Neural cell (in vitro differentiated cells): ENCODE data around the gene TPPP. TPM values are rescaled to one million over a fixed set of nuclear protein-coding genes. Genes with fewer than 3 reads are reported as not detected.
"Not testable (repeated sequence)": the region's sequence is repeated elsewhere in the genome, so short reads cannot be mapped to it uniquely, and the experiment has no call there.

Experiments used
- H2AFZ ChIP-seq: fragments of 200-600, 300-800 bp; sonication (generic), shearing (Covaris generic); 2 replicates; pipeline ENCODE4 v1.6.0; 2014; ENCODE audit warnings: low read depth, mild to moderate bottlenecking, antibody characterized with exemption, low read length, moderate library complexity
- H3F3A ChIP-seq: fragments of 200-600 bp; shearing (Covaris generic); 2 replicates; pipeline ENCODE4 v1.6.1; 2016; ENCODE audit warnings: mild to moderate bottlenecking, moderate library complexity, mixed read lengths, antibody characterized with exemption, low read length; ENCODE audit not compliant: insufficient read depth, poor library complexity, severe bottlenecking
- H3K27ac ChIP-seq: fragments of 200-600, 300-800 bp; sonication (generic), shearing (Covaris generic); 2 replicates; pipeline ENCODE4 v1.5.1; 2014; ENCODE audit warnings: mild to moderate bottlenecking, low read length, moderate library complexity
- H3K27me3 ChIP-seq: fragments of 300-800, 200-600 bp; sonication (generic), shearing (Covaris generic); 2 replicates; pipeline ENCODE4 v1.6.0; 2014; ENCODE audit warnings: mild to moderate bottlenecking, low read depth, low read length, moderate library complexity; ENCODE audit not compliant: insufficient read depth
- H3K36me3 ChIP-seq: fragments of 300-800, 200-600 bp; sonication (generic), shearing (Covaris generic); 2 replicates; pipeline ENCODE4 v1.5.1; 2014; ENCODE audit warnings: mild to moderate bottlenecking, antibody characterized with exemption, low read length, moderate library complexity; ENCODE audit not compliant: insufficient read depth
- H3K4me2 ChIP-seq: fragments of 300-800, 200-600 bp; sonication (generic), shearing (Covaris generic); 2 replicates; pipeline ENCODE4 v1.6.0; 2014; ENCODE audit warnings: mild to moderate bottlenecking, low read length
- H3K4me3 ChIP-seq: fragments of 300-800, 200-600 bp; sonication (generic), shearing (Covaris generic); 2 replicates; pipeline ENCODE4 v1.5.1; 2014; ENCODE audit warnings: mild to moderate bottlenecking, low read length, moderate library complexity
- H3K79me2 ChIP-seq: fragments of 200-600 bp; shearing (Covaris generic); replicated peaks from 2 replicates; pipeline ENCODE4 v1.6.0; 2014; ENCODE audit warnings: mild to moderate bottlenecking, low read length, moderate library complexity; ENCODE audit not compliant: insufficient read depth
- H3K9ac ChIP-seq: fragments of 300-800, 200-600 bp; sonication (generic), shearing (Covaris generic); 2 replicates; pipeline ENCODE4 v1.6.1; 2016; ENCODE audit warnings: mild to moderate bottlenecking, low read length, mixed read lengths
- H3K9me2 ChIP-seq: fragments of 200-600 bp; shearing (Covaris generic); 2 replicates; pipeline ENCODE4 v1.6.1; 2016; ENCODE audit warnings: mild to moderate bottlenecking, low read length, mixed read lengths; ENCODE audit not compliant: insufficient read depth
- H3K9me3 ChIP-seq: fragments of 200-600, 300-800 bp; sonication (generic), shearing (Covaris generic); 2 replicates; pipeline ENCODE4 v1.6.1; 2016; ENCODE audit warnings: mild to moderate bottlenecking, mixed run types, low read length, moderate library complexity, mixed read lengths
- H4K20me1 ChIP-seq: fragments of 200-600 bp; shearing (Covaris generic); 2 replicates; pipeline ENCODE4 v1.6.1; 2016; ENCODE audit warnings: mild to moderate bottlenecking, mixed run types; ENCODE audit not compliant: insufficient read depth
- EP300 ChIP-seq: fragments of 450-650 bp; conservative IDR thresholded peaks from 2 replicates; pipeline ENCODE4 v1.6.1; 2014; ENCODE audit warnings: antibody characterized with exemption, mild to moderate bottlenecking, moderate library complexity; ENCODE audit not compliant: poor library complexity, severe bottlenecking
- EZH2 ChIP-seq: fragments of 200-600, 300-800 bp; shearing (Covaris generic), sonication (generic); IDR thresholded peaks from 2 replicates; pipeline ENCODE4 v1.6.1; 2014; ENCODE audit warnings: antibody characterized with exemption, low read length, borderline replicate concordance, mild to moderate bottlenecking; ENCODE audit not compliant: insufficient read depth, poor library complexity, severe bottlenecking
- MXI1 ChIP-seq: fragments of 450-650 bp; conservative IDR thresholded peaks from 2 replicates; pipeline ENCODE4 v1.6.1; 2014; ENCODE audit warnings: antibody characterized with exemption, mild to moderate bottlenecking; ENCODE audit not compliant: poor library complexity, severe bottlenecking
- POLR2AphosphoS5 ChIP-seq: IDR thresholded peaks from 2 replicates; pipeline ENCODE4 v1.6.1; 2012
- RAD21 ChIP-seq: fragments of 450-650 bp; conservative IDR thresholded peaks from 2 replicates; pipeline ENCODE4 v1.6.1; 2014; ENCODE audit warnings: antibody characterized with exemption, mild to moderate bottlenecking, moderate library complexity
- SMC3 ChIP-seq: fragments of 450-650 bp; conservative IDR thresholded peaks from 2 replicates; pipeline ENCODE4 v1.6.1; 2014; ENCODE audit warnings: antibody characterized with exemption, mild to moderate bottlenecking, moderate library complexity; ENCODE audit not compliant: poor library complexity
- TAF1 ChIP-seq: IDR thresholded peaks from 2 replicates; pipeline ENCODE4 v1.6.1; 2012; ENCODE audit warnings: low read depth
- polyA plus RNA-seq: library from polyadenylated mRNA; depleted of rRNA; stranded (reverse); fragments of >200 nt; gene quantifications from 2 replicates; pipeline ENCODE4 v1.2.3, GENCODE V29; 2014
- TF ChIP-seq, protein P1 (sequence below): IDR thresholded peaks from 2 replicates; pipeline ENCODE4 v1.6.1; 2012; ENCODE audit warnings: borderline replicate concordance
- TF ChIP-seq, protein P2 (sequence below): fragments of 450-650 bp; IDR thresholded peaks from 2 replicates; pipeline ENCODE4 v1.5.1; 2014; ENCODE audit warnings: antibody characterized with exemption, mild to moderate bottlenecking, moderate library complexity; ENCODE audit not compliant: poor library complexity, severe bottlenecking

TPPP gene
- polyA plus RNA-seq, 1 donor from 2014 or later: 9.9 TPM

DNA sequence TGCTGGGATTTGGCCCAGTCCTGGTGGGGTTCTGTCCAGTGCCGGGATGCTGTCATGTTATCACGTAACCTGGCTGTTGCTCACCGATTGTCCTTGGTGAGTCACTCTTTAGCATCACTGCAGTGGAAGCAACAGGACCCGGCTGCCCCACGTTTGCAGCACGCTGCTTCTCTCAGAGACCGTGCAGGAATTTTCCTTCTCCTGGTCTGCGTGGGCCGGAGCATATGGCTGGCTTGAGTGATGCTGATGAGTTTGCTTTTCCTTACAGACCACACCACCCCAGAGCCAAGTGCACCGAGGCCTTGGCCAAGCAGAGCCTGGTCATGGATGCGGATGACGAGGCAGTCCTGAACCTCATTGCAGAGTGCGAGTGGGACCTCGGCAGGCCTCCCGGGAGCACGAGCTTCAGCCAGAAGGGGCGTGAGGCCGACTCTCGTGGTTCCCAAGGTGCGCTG lies 59.6 kb downstream of the TPPP start:
- Histone ChIP-seq H3K4me3 (no peak overlapping the region), H3K27me3 (no peaks in the 10 kb centered on the region), H3K36me3 (no peaks in the 10 kb centered on the region)

DNA sequence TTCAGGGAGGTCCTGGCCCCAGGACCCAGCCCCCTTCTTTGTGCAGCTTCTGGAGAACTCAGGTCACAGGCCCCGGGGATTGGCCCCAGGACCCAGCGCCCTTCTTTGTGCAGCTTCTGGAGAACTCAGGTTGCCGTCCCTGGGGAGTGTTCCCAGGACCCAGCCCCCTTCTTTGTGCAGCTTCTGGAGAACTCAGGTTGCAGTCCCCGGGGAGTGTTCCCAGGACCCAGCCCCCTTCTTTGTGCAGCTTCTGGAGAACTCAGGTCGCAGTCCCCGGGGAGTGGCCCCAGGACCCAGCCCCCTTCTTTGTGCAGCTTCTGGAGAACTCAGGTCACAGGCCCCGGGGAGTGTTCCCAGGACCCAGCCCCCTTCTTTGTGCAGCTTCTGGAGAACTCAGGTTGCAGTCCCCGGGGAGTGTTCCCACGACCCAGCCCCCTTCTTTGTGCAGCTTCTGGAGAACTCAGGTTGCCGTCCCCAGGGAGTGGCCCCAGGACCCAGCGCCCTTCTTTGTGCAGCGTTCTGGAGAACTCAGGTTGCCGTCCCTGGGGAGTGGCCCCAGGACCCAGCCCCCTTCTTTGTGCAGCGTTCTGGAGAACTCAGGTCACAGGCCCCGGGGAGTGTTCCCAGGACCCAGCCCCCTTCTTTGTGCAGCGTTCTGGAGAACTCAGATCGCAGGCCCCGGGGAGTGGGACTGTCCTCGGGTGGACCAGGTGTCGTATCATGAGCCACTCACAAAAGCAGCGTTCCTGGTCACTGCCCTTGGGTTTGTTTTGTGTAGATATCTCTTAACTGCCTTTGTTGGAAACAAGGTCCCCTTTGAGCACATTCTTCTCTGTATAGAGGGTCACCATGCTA lies 64.6 kb downstream of the TPPP start:
- H3K9me3 ChIP-seq, H3K79me2 ChIP-seq, H3F3A ChIP-seq, H3K4me3 ChIP-seq, H3K27ac ChIP-seq, H3K27me3 ChIP-seq, H3K9ac ChIP-seq, H2AFZ ChIP-seq, H3K36me3 ChIP-seq, H3K4me2 ChIP-seq, H3K9me2 ChIP-seq, H4K20me1 ChIP-seq: not testable (repeated sequence)

More for the DNA sequence above, 59.6 kb downstream of the TPPP start:
- Histone ChIP-seq H3K9me2 (no peaks in the 10 kb centered on the region), H3F3A (no peaks in the 10 kb centered on the region), H3K9ac (no peak overlapping the region), H4K20me1 (no peaks in the 10 kb centered on the region), H2AFZ (no peak overlapping the region), H3K79me2 (no peaks in the 10 kb centered on the region), H3K4me2 (no peak overlapping the region), H3K9me3 (no peaks in the 10 kb centered on the region), H3K27ac (no peak overlapping the region)
- TF ChIP-seq, protein P1, sequence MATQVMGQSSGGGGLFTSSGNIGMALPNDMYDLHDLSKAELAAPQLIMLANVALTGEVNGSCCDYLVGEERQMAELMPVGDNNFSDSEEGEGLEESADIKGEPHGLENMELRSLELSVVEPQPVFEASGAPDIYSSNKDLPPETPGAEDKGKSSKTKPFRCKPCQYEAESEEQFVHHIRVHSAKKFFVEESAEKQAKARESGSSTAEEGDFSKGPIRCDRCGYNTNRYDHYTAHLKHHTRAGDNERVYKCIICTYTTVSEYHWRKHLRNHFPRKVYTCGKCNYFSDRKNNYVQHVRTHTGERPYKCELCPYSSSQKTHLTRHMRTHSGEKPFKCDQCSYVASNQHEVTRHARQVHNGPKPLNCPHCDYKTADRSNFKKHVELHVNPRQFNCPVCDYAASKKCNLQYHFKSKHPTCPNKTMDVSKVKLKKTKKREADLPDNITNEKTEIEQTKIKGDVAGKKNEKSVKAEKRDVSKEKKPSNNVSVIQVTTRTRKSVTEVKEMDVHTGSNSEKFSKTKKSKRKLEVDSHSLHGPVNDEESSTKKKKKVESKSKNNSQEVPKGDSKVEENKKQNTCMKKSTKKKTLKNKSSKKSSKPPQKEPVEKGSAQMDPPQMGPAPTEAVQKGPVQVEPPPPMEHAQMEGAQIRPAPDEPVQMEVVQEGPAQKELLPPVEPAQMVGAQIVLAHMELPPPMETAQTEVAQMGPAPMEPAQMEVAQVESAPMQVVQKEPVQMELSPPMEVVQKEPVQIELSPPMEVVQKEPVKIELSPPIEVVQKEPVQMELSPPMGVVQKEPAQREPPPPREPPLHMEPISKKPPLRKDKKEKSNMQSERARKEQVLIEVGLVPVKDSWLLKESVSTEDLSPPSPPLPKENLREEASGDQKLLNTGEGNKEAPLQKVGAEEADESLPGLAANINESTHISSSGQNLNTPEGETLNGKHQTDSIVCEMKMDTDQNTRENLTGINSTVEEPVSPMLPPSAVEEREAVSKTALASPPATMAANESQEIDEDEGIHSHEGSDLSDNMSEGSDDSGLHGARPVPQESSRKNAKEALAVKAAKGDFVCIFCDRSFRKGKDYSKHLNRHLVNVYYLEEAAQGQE: no peak
- no peak for TF ChIP-seq RAD21
- no peak for TF ChIP-seq EP300
- TF ChIP-seq SMC3: no peak
- TF ChIP-seq, protein P2, sequence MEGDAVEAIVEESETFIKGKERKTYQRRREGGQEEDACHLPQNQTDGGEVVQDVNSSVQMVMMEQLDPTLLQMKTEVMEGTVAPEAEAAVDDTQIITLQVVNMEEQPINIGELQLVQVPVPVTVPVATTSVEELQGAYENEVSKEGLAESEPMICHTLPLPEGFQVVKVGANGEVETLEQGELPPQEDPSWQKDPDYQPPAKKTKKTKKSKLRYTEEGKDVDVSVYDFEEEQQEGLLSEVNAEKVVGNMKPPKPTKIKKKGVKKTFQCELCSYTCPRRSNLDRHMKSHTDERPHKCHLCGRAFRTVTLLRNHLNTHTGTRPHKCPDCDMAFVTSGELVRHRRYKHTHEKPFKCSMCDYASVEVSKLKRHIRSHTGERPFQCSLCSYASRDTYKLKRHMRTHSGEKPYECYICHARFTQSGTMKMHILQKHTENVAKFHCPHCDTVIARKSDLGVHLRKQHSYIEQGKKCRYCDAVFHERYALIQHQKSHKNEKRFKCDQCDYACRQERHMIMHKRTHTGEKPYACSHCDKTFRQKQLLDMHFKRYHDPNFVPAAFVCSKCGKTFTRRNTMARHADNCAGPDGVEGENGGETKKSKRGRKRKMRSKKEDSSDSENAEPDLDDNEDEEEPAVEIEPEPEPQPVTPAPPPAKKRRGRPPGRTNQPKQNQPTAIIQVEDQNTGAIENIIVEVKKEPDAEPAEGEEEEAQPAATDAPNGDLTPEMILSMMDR: no peak
- no peak for TF ChIP-seq POLR2AphosphoS5
- no peak for TF ChIP-seq EZH2
- no peak for TF ChIP-seq MXI1
- no peak for TF ChIP-seq TAF1
